ENCODE measurements around the gene MYO5B.

Gene MYO5B

DNA sequence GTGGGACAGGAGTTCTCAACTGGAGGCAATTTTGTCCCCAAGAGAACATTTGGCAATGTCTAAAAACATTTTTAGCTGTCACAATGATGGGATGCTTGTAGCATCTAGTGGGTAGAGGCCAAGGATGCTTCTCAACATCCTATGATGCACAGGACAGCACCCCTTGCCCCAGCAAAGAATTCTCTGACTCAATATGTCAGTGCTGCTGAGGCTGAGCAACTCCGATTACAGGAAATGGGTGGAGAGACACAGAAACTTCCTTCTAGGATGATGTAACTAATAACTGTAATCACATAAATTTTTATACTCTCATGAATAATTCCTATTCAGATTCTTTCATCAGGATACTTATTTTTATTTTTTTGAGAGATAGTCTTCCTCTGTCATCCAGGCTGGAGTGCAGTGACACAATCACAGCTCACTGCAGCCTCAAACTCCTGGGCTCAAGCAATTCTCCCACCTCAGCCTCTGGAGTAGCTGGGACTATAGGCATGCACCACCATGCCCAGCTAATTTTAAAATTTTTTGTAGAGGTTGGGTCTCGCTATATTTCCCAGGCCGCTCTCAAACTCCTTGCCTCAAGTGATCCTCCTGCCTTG is 261.3 kb downstream of the MYO5B start:
- no peak overlapping the region for H3K4me3 ChIP-seq (ENCODE audit: control insufficient read depth, low read depth, low read length)
- no peak for TF ChIP-seq CTCF (IDR thresholded peaks at IDR 0.05; ENCODE audit: control insufficient read depth, insufficient read depth, low read depth, low read length, missing control alignments)
- DNase-seq (ENCODE audit: low read depth) = peak; percentile 29

GRCh38 chr18:49931760-49932159 is 263.2 kb downstream of the MYO5B start:
- no peak for TF ChIP-seq CTCF (IDR thresholded peaks at IDR 0.05; ENCODE audit: control insufficient read depth, insufficient read depth, low read depth, low read length, missing control alignments)
- no peak overlapping the region for H3K4me3 ChIP-seq (ENCODE audit: control insufficient read depth, low read depth, low read length)
- DNase-seq (ENCODE audit: low read depth) = no peak

DNA sequence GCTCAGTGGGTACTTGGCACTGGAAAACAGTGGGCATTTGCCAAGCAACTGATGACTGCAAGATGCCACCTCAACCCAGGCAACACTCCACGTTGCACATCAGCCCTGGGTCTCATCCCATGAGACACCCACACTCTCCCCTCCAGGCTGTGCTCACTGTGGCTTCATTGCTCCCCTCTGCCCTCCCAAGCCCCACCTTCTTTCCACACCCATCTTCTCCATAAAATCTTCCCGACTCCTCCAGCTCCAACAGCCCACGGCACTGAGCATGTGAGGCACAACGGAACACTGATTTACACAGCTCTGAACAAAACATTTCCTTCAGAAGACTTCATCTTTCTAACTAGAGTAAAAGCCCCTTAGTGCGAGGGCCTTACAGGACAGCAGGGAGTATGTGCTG is 263.8 kb downstream of the MYO5B start:
- no peak for DNase-seq (ENCODE audit: low read depth)
- no peak overlapping the region for H3K4me3 ChIP-seq (ENCODE audit: control insufficient read depth, low read depth, low read length)
- TF ChIP-seq CTCF (IDR thresholded peaks at IDR 0.05; ENCODE audit: control insufficient read depth, insufficient read depth, low read depth, low read length, missing control alignments) = no peak

DNA sequence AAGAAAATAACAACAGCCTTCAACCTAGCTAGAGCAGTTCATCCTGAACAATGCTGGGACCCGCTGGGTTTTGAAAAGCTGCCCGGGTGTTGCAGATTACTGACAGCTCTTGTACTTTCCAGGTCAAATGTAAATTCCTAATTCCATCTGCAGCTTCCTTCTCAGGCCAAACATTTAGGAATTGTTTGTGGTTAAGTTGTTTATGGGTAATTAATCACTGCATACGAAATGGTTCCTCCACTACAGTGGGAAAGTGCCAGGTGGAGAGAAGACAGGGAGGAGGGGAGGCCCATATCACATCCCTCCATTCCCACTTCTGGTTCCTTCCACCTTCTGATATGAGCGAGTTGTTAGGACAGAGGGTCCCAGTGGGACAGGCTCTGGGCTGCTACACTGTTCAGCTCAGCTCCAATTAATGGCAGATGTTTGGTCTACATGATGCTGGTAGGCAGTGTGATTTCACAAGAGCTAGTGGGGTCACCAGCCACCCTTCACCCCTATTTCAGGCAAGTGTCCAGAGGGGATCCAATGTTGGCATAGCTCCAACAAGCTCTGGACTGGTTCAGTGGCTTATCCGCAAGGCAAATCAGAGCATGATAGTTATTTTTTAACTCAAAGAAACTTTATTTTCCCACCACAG is 268.7 kb downstream of the MYO5B start:
- DNase-seq (ENCODE audit: low read depth) = no peak
- TF ChIP-seq CTCF (IDR thresholded peaks at IDR 0.05; ENCODE audit: control insufficient read depth, insufficient read depth, low read depth, low read length, missing control alignments) = no peak
- no peak overlapping the region for H3K4me3 ChIP-seq (ENCODE audit: control insufficient read depth, low read depth, low read length)

DNA sequence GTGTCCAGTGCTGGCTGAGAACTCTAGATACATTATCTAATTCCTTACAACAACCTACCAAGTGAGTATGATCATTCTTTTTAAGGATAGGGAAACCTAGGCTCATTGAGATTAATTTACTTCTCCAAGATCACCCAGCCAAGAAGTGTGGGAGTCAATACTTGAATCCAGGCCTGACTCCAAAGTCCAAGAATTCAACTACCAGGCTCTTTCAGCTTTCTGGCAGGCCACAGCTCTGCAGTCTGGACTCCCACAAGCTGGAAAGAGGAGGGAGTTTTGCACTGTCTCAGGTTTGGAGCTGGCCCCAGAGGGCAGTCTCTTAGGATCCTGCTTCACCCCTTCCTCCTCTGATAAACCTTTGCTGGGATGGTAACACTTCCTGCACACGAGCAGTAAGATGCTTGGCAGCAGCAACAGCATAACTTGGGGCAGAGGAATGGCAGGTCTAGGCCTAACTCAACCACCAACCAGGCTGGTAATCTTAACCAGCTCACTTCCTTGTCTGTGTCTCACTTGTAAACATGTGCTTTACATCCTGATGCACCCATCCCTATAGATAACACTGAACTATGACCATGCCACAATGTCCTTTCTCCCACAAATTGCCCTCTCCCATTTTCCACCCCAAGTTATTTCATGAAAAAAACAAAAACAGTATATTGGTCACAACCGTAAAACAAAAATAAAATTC is 270.5 kb downstream of the MYO5B start:
- DNase-seq (ENCODE audit: low read depth) = no peak
- no peak overlapping the region for H3K4me3 ChIP-seq (ENCODE audit: control insufficient read depth, low read depth, low read length)
- no peak for TF ChIP-seq CTCF (IDR thresholded peaks at IDR 0.05; ENCODE audit: control insufficient read depth, insufficient read depth, low read depth, low read length, missing control alignments)

- TF ChIP-seq CTCF (IDR thresholded peaks at IDR 0.05; ENCODE audit: control insufficient read depth, insufficient read depth, low read depth, low read length, missing control alignments) = no peak
- H3K4me3 ChIP-seq (ENCODE audit: control insufficient read depth, low read depth, low read length) = no peak overlapping the region
- DNase-seq (ENCODE audit: low read depth) = no peak
These were observed 272.7 kb downstream of the MYO5B start for GRCh38 chr18:49922228-49922627.

Data from AG09309 (cell line).